ENCODE results near the gene DOCK11.
"Not testable (repeated sequence)": the region's sequence is repeated elsewhere in the genome, so short reads cannot be mapped to it uniquely, and the experiment has no call there.

The DOCK11 gene

GRCh38 chrX:118495061-118495921, at the start of gene DOCK11:
DOCK11 (plus strand) TSS chrX:118495815; CDS start chrX:118495972, 157 bp downstream.
- peak; percentile 79 for DNase-seq

GRCh38 chrX:118448273-118448783, 47.3 kb upstream of the DOCK11 start:
- DNase-seq: no peak

GRCh38 chrX:118455013-118455412, 40.6 kb upstream of the DOCK11 start:
- DNase-seq: no peak

GRCh38 chrX:118459494-118459893, 36.1 kb upstream of the DOCK11 start:
- DNase-seq: peak; percentile 11

GRCh38 chrX:118464501-118464900, 31.1 kb upstream of the DOCK11 start:
- no peak for DNase-seq

- no peak for DNase-seq
Observed at GRCh38 chrX:118468122-118468521, 27.5 kb upstream of the DOCK11 start.

GRCh38 chrX:118470721-118471347, 24.8 kb upstream of the DOCK11 start:
- DNase-seq: not testable (repeated sequence)

GRCh38 chrX:118474586-118474985, 21.0 kb upstream of the DOCK11 start:
- no peak for DNase-seq

GRCh38 chrX:118475903-118476302, 19.7 kb upstream of the DOCK11 start:
- DNase-seq: no peak

GRCh38 chrX:118480172-118480571, 15.4 kb upstream of the DOCK11 start:
- DNase-seq: no peak

- not testable (repeated sequence) for DNase-seq
Observed at GRCh38 chrX:118482384-118482783, 13.2 kb upstream of the DOCK11 start.

- DNase-seq: no peak
Observed at GRCh38 chrX:118484216-118484903, 11.3 kb upstream of the DOCK11 start.

GRCh38 chrX:118486693-118487092, 8.9 kb upstream of the DOCK11 start:
- DNase-seq: not testable (repeated sequence)

GRCh38 chrX:118493016-118493415, 2.6 kb upstream of the DOCK11 start:
- no peak for DNase-seq

GRCh38 chrX:118493653-118494297, 1.8 kb upstream of the DOCK11 start:
- DNase-seq: no peak

GRCh38 chrX:118495958-118496762, 545 bp downstream of the DOCK11 start:
- DNase-seq: peak; percentile 69

GRCh38 chrX:118496763-118497079, 1.1 kb downstream of the DOCK11 start:
- no peak for DNase-seq

- peak; percentile 5 for DNase-seq
Observed at GRCh38 chrX:118497180-118497818, 1.7 kb downstream of the DOCK11 start.

GRCh38 chrX:118498351-118498750, 2.7 kb downstream of the DOCK11 start:
- no peak for DNase-seq

- DNase-seq: no peak
Observed at GRCh38 chrX:118498755-118499154, 3.1 kb downstream of the DOCK11 start.

GRCh38 chrX:118499295-118499694, 3.7 kb downstream of the DOCK11 start:
- no peak for DNase-seq

Data from stimulated activated CD4-positive, alpha-beta T cell treated with anti-CD3 and anti-CD28 coated beads, Interleukin-4, amount 100 ng/mL, for 24 hours (primary cell).